ENCODE measurements around the gene PCDHGA7.
A peak's percentile ranks its signal among the peaks of the same experiment; 100 is the strongest.

PCDHGA7 gene

GRCh38 chr5:141421489-141421855 is 38.9 kb downstream of the PCDHGA7 start:
- ChIA-PET POLR2A (interaction anchor here (0.9 to 1.5 kb wide), 3 partner anchors 100 to 103 kb away, joined by 3 to 6 read pairs (median 4); partner anchors contain the start of gene TAF7), CTCF (interaction anchor here (0.6 to 7.0 kb wide), 55 partner anchors 8 to 222 kb away, joined by 3 to 160 read pairs (median 5); partner anchors contain the start of genes DIAPH1, PCDHB11, PCDHB14 and PCDHB15)
- peak overlapping the region; percentile 67 for H3K4me3 ChIP-seq (ENCODE audit: low read depth, low read length)
- no peaks in the 10 kb centered on the region for H3K4me1 ChIP-seq (ENCODE audit: control insufficient read depth, insufficient read depth, low read length)
- TF ChIP-seq GLIS2 (tag by site-specific recombination; IDR thresholded peaks at IDR 0.05), result no peak
- TF ChIP-seq ZNF239 (tag by site-specific recombination; IDR thresholded peaks at IDR 0.05), result no peak
- TF ChIP-seq, protein P1, sequence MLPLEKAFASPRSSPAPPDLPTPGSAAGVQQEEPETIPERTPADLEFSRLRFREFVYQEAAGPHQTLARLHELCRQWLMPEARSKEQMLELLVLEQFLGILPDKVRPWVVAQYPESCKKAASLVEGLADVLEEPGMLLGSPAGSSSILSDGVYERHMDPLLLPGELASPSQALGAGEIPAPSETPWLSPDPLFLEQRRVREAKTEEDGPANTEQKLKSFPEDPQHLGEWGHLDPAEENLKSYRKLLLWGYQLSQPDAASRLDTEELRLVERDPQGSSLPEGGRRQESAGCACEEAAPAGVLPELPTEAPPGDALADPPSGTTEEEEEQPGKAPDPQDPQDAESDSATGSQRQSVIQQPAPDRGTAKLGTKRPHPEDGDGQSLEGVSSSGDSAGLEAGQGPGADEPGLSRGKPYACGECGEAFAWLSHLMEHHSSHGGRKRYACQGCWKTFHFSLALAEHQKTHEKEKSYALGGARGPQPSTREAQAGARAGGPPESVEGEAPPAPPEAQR (tag by site-specific recombination; IDR thresholded peaks at IDR 0.05), result no peak
- TF ChIP-seq KLF9 (tag by site-specific recombination; IDR thresholded peaks at IDR 0.05; ENCODE audit: low read depth), result peak; percentile 41; the same call in 1 of the 2 replicates
- no peak for TF ChIP-seq ZNF664 (tag by site-specific recombination; IDR thresholded peaks at IDR 0.05)
- TF ChIP-seq, protein P2, sequence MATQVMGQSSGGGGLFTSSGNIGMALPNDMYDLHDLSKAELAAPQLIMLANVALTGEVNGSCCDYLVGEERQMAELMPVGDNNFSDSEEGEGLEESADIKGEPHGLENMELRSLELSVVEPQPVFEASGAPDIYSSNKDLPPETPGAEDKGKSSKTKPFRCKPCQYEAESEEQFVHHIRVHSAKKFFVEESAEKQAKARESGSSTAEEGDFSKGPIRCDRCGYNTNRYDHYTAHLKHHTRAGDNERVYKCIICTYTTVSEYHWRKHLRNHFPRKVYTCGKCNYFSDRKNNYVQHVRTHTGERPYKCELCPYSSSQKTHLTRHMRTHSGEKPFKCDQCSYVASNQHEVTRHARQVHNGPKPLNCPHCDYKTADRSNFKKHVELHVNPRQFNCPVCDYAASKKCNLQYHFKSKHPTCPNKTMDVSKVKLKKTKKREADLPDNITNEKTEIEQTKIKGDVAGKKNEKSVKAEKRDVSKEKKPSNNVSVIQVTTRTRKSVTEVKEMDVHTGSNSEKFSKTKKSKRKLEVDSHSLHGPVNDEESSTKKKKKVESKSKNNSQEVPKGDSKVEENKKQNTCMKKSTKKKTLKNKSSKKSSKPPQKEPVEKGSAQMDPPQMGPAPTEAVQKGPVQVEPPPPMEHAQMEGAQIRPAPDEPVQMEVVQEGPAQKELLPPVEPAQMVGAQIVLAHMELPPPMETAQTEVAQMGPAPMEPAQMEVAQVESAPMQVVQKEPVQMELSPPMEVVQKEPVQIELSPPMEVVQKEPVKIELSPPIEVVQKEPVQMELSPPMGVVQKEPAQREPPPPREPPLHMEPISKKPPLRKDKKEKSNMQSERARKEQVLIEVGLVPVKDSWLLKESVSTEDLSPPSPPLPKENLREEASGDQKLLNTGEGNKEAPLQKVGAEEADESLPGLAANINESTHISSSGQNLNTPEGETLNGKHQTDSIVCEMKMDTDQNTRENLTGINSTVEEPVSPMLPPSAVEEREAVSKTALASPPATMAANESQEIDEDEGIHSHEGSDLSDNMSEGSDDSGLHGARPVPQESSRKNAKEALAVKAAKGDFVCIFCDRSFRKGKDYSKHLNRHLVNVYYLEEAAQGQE (tag by site-specific recombination; IDR thresholded peaks at IDR 0.05), result no peak
- H3K36me3 ChIP-seq (ENCODE audit: control insufficient read depth in 2 of 2, insufficient read depth in 1 of 2, low read length in 2 of 2), result no peaks in the 10 kb centered on the region
- no peaks in the 10 kb centered on the region; the same call in 1 of the 2 replicates for H3K9me3 ChIP-seq (ENCODE audit: control insufficient read depth, insufficient read depth, low read depth, low read length)
- H3K27ac ChIP-seq (ENCODE audit: extremely low read depth, low read depth, low read length), result no peak overlapping the region

DNA sequence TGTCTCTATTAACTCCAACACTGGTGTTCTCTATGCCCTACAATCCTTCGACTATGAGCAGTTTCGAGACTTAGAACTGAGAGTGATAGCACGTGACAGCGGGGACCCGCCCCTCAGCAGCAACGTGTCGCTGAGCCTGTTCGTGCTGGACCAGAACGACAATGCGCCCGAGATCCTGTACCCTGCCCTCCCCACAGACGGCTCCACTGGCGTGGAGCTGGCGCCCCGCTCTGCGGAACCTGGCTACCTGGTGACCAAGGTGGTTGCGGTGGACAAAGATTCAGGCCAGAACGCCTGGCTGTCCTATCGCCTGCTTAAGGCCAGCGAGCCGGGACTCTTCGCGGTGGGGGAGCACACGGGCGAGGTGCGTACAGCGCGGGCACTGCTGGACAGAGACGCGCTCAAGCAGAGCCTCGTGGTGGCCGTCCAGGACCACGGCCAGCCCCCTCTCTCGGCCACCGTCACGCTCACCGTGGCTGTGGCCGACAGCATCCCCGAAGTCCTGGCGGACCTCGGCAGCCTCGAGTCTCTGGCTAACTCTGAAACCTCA is 40.3 kb downstream of the PCDHGA7 start:
- no peaks in the 10 kb centered on the region for H3K4me1 ChIP-seq (ENCODE audit: control insufficient read depth, insufficient read depth, low read length)
- TF ChIP-seq ZNF843 (tag by site-specific recombination; IDR thresholded peaks at IDR 0.05), result no peak
- TF ChIP-seq, protein P2 (tag by site-specific recombination; IDR thresholded peaks at IDR 0.05), result 0 out of 2 replicates have a peak, but pooled peaks have one; percentile 50
- H3K9me3 ChIP-seq (ENCODE audit: control insufficient read depth, insufficient read depth, low read depth, low read length), result no peaks in the 10 kb centered on the region; the same call in 1 of the 2 replicates
- no peak overlapping the region for H3K4me3 ChIP-seq (ENCODE audit: low read depth, low read length)
- no peaks in the 10 kb centered on the region for H3K36me3 ChIP-seq (ENCODE audit: control insufficient read depth in 2 of 2, insufficient read depth in 1 of 2, low read length in 2 of 2)
- H3K27ac ChIP-seq (ENCODE audit: extremely low read depth, low read depth, low read length), result no peak overlapping the region
- POLR2A ChIA-PET, result no interaction called here
- CTCF ChIA-PET, result interaction anchor here (0.6 to 7.0 kb wide), 7 partner anchors 14 to 229 kb away, joined by 3 to 160 read pairs (median 6); partner anchors contain the start of gene PCDHB14

DNA sequence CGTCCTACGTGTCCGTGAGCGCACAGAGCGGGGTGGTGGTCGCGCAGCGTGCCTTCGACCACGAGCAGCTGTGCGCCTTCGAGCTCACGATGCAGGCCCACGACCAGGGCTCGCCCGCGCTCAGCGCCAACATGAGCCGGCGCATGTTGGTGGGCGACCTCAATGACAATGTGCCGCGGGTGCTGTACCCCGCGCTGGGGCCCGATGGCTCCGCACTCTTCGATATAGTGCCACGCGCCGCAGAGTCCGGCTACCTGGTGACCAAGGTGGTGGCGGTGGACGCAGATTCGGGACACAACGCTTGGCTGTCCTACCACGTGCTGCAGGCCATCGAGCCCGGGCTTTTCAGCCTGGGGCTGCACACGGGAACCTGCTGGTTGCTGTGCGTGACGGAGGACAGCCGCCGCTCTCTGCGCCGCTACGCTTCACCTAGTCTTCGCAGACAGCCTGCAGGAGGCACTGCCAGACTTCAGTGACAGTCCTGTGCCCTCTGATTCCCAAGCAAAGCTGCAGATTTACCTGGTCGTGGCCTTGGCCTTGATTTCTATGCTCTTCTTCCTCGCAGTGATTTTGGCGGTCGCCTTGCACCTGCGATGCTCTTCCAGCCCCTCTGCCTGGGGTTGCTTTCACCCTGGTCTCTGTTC is 45.4 kb downstream of the PCDHGA7 start:
- Histone ChIP-seq H3K36me3 (ENCODE audit: control insufficient read depth in 2 of 2, insufficient read depth in 1 of 2, low read length in 2 of 2) (no peaks in the 10 kb centered on the region), H3K27ac (ENCODE audit: extremely low read depth, low read depth, low read length) (no peak overlapping the region), H3K9me3 (ENCODE audit: control insufficient read depth, insufficient read depth, low read depth, low read length) (no peaks in the 10 kb centered on the region), H3K4me1 (ENCODE audit: control insufficient read depth, insufficient read depth, low read length) (no peaks in the 10 kb centered on the region), H3K4me3 (ENCODE audit: low read depth, low read length) (no peak overlapping the region)
- ChIA-PET POLR2A (no interaction called here), CTCF (interaction anchor here (1.1 to 5.4 kb wide), 5 partner anchors 31 to 132 kb away, joined by 3 to 38 read pairs (median 4); partner anchors contain the start of gene PCDHGB5)
- TF ChIP-seq ZNF585B (tag by site-specific recombination; IDR thresholded peaks at IDR 0.05) (no peak), TSHZ1 (tag by site-specific recombination; IDR thresholded peaks at IDR 0.05; ENCODE audit: borderline replicate concordance) (no peak), PRDM1 (tag by site-specific recombination; IDR thresholded peaks at IDR 0.05) (no peak), ZNF610 (tag by site-specific recombination; IDR thresholded peaks at IDR 0.05; ENCODE audit: borderline replicate concordance) (no peak)
- TF ChIP-seq, protein P3, sequence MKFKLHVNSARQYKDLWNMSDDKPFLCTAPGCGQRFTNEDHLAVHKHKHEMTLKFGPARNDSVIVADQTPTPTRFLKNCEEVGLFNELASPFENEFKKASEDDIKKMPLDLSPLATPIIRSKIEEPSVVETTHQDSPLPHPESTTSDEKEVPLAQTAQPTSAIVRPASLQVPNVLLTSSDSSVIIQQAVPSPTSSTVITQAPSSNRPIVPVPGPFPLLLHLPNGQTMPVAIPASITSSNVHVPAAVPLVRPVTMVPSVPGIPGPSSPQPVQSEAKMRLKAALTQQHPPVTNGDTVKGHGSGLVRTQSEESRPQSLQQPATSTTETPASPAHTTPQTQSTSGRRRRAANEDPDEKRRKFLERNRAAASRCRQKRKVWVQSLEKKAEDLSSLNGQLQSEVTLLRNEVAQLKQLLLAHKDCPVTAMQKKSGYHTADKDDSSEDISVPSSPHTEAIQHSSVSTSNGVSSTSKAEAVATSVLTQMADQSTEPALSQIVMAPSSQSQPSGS (tag by site-specific recombination; IDR thresholded peaks at IDR 0.05; ENCODE audit: low read depth), result no peak
